Caco-2 (cell line): ENCODE results near the gene C18orf63. TPM values are rescaled to one million over a fixed set of nuclear protein-coding genes. Genes with fewer than 3 reads are reported as not detected.

Source experiments
- BruUV-seq: library from RNA; stranded (reverse); fragments of 400-500 nt; replicated peaks from 2 replicates; lab custom pipeline; 2021; lab: Mats Ljungman, UMichigan
- CTCF ChIA-PET: fragments of 300-600 bp; sonication (Branson Sonifier 250); formaldehyde crosslinking; loops from one replicate; lab custom pipeline; 2022; ENCODE audit warnings: antibody characterized with exemption; lab: Charles Lee
- POLR2A ChIA-PET: fragments of 300-600 bp; sonication (Branson Sonifier 250); formaldehyde crosslinking; loops from one replicate; lab custom pipeline; 2022; ENCODE audit warnings: antibody characterized with exemption; lab: Charles Lee
- DNase-seq, 2 experiments: peaks; one replicate each; pipeline versions ENCODE4 v3.0.0 to v3.0.0-alpha.2; 2020 to 2022
- H3K27me3 ChIP-seq: replicated peaks from 2 replicates; pipeline ENCODE4 v1.6.0; 2011; ENCODE audit warnings: low read length; ENCODE audit not compliant: control insufficient read depth, insufficient read depth
- H3K36me3 ChIP-seq: 2 replicates; pipeline ENCODE4 v1.5.1; 2011; ENCODE audit warnings: low read length; ENCODE audit not compliant: control insufficient read depth, insufficient read depth
- H3K4me1 ChIP-seq: fragments of 250-450 bp; sonication (Bioruptor Pico); 2 replicates; pipeline ENCODE4 v1.5.1; 2020; ENCODE audit warnings: mild to moderate bottlenecking
- H3K4me3 ChIP-seq: 2 replicates; pipeline ENCODE4 v1.5.1; 2011; ENCODE audit warnings: low read depth, mild to moderate bottlenecking, control low read depth, low read length
- H3K9me3 ChIP-seq: fragments of 250-450 bp; sonication (Bioruptor Pico); 2 replicates; pipeline ENCODE4 v1.5.1; 2020; ENCODE audit warnings: mild to moderate bottlenecking, moderate library complexity
- H3K27ac Mint-ChIP-seq: one replicate; pipeline ENCODE4 v1.8.0; 2022; ENCODE audit warnings: mixed read lengths; ENCODE audit not compliant: unreplicated experiment
- H3K27me3 Mint-ChIP-seq: one replicate; pipeline ENCODE4 v1.8.0; 2022; ENCODE audit warnings: mixed read lengths; ENCODE audit not compliant: insufficient read depth, unreplicated experiment
- H3K36me3 Mint-ChIP-seq: one replicate; pipeline ENCODE4 v1.8.0; 2022; ENCODE audit warnings: mild to moderate bottlenecking, mixed read lengths; ENCODE audit not compliant: insufficient read depth, unreplicated experiment
- H3K4me1 Mint-ChIP-seq: one replicate; pipeline ENCODE4 v1.8.0; 2022; ENCODE audit warnings: low read depth, mixed read lengths; ENCODE audit not compliant: unreplicated experiment
- H3K4me3 Mint-ChIP-seq: one replicate; pipeline ENCODE4 v1.8.0; 2022; ENCODE audit warnings: mild to moderate bottlenecking, moderate library complexity, mixed read lengths; ENCODE audit not compliant: unreplicated experiment
- H3K9me3 Mint-ChIP-seq: one replicate; pipeline ENCODE4 v1.8.0; 2022; ENCODE audit warnings: mixed read lengths; ENCODE audit not compliant: unreplicated experiment
- CTCF ChIP-seq, 2 experiments: fragments of 200-600 bp in 1 of 2; IDR thresholded peaks; 1 replicate in 1 of 2; 2 replicates in 1 of 2; pipeline versions ENCODE4 v1.5.1 to v1.8.0; 2011 to 2022; ENCODE audit warnings: antibody characterized with exemption in 1 of 2, control low read depth in 1 of 2, inconsistent platforms in 1 of 2, low read depth in 1 of 2, low read length in 1 of 2, mild to moderate bottlenecking in 1 of 2, moderate library complexity in 1 of 2; ENCODE audit not compliant: insufficient read depth in 1 of 2, severe bottlenecking in 1 of 2, unreplicated experiment in 1 of 2
- intact Hi-C: fragments of 100-400 bp; cut with micrococcal nuclease; formaldehyde crosslinking; loops from one replicate; pipeline ENCODE4 v1.10.0; 2022; ENCODE audit not compliant: unreplicated experiment
- total RNA-seq: library from RNA; stranded (reverse); gene quantifications from 2 replicates; pipeline ENCODE4 v1.2.3, GENCODE V29; 2022

The C18orf63 gene
- total RNA-seq, 1 experiment from 2014 or later = not detected

GRCh38 chr18:74289137-74289536, 26.5 kb upstream of the C18orf63 start:
- intact Hi-C loops = no loop called here
- Histone ChIP-seq H3K4me3 (no peak overlapping the region), H3K9me3 (no peaks in the 10 kb centered on the region), H3K27me3 (no peaks in the 10 kb centered on the region), H3K4me1 (0 out of 2 replicates have a peak, but pooled peaks cover 5% of the 10 kb centered on the region), H3K36me3 (no peaks in the 10 kb centered on the region; the same call in 1 of the 2 replicates)
- Mint-ChIP-seq H3K27me3 (no peaks in the 10 kb centered on the region), H3K4me1 (peaks cover 10% of the 10 kb centered on the region), H3K36me3 (peaks cover 18% of the 10 kb centered on the region), H3K27ac (no peak overlapping the region), H3K4me3 (no peak overlapping the region), H3K9me3 (no peaks in the 10 kb centered on the region)
- no TSS peak for BruUV-seq
- no peak for TF ChIP-seq CTCF (IDR thresholded peaks at IDR 0.05; ENCODE audit: insufficient read depth in 1 of 2, low read depth in 1 of 2, low read length in 1 of 2, severe bottlenecking in 1 of 2, unreplicated experiment in 1 of 2)
- ChIA-PET CTCF (no interaction called here), POLR2A (no interaction called here)
- DNase-seq = no peak

- Histone ChIP-seq H3K36me3 (no peaks in the 10 kb centered on the region; the same call in 1 of the 2 replicates), H3K27me3 (no peaks in the 10 kb centered on the region), H3K4me1 (0 out of 2 replicates have a peak, but pooled peaks cover 5% of the 10 kb centered on the region), H3K9me3 (no peaks in the 10 kb centered on the region), H3K4me3 (no peak overlapping the region)
- Mint-ChIP-seq H3K36me3 (peaks cover 18% of the 10 kb centered on the region), H3K27ac (no peak overlapping the region), H3K27me3 (no peaks in the 10 kb centered on the region), H3K4me1 (peaks cover 10% of the 10 kb centered on the region), H3K4me3 (peak overlapping the region; percentile 78), H3K9me3 (no peaks in the 10 kb centered on the region)
- ChIA-PET POLR2A (no interaction called here), CTCF (interaction anchor here (1.2 kb wide), 1 partner anchor 52 kb away, joined by 3 read pairs; no protein-coding TSS in a partner anchor)
- no TSS peak for BruUV-seq
- no peak for DNase-seq
- intact Hi-C loops = loop anchor here (2.0 kb wide), 1 partner anchor 41 kb away; no protein-coding TSS in a partner anchor
- no peak for TF ChIP-seq CTCF (IDR thresholded peaks at IDR 0.05; ENCODE audit: insufficient read depth in 1 of 2, low read depth in 1 of 2, low read length in 1 of 2, severe bottlenecking in 1 of 2, unreplicated experiment in 1 of 2)
These were observed 25.6 kb upstream of the C18orf63 start for GRCh38 chr18:74290021-74290420.

- ChIA-PET CTCF (interaction anchor here (1.2 kb wide), 1 partner anchor 51 kb away, joined by 3 read pairs; no protein-coding TSS in a partner anchor), POLR2A (no interaction called here)
- TSS peak; percentile 30 for BruUV-seq
- Mint-ChIP-seq H3K27ac (peak overlapping the region; percentile 54), H3K4me3 (peak overlapping the region; percentile 78), H3K4me1 (peaks cover 10% of the 10 kb centered on the region), H3K27me3 (no peaks in the 10 kb centered on the region), H3K36me3 (peaks cover 18% of the 10 kb centered on the region), H3K9me3 (no peaks in the 10 kb centered on the region)
- no peaks in the 10 kb centered on the region; the same call in 1 of the 2 replicates for H3K36me3 ChIP-seq
- peak overlapping the region; percentile 58 for H3K4me3 ChIP-seq
- H3K27me3 ChIP-seq = no peaks in the 10 kb centered on the region
- intact Hi-C loops = loop anchor here (1.0 to 2.0 kb wide), 2 partner anchors 40 to 49 kb away; no protein-coding TSS in a partner anchor
- peak; percentile 70 to 71 for DNase-seq
- H3K9me3 ChIP-seq = no peaks in the 10 kb centered on the region
- H3K4me1 ChIP-seq = 0 out of 2 replicates have a peak, but pooled peaks cover 5% of the 10 kb centered on the region
- peak in 1 of 2 experiments; percentile 58 for TF ChIP-seq CTCF (IDR thresholded peaks at IDR 0.05; ENCODE audit: insufficient read depth in 1 of 2, low read depth in 1 of 2, low read length in 1 of 2, severe bottlenecking in 1 of 2, unreplicated experiment in 1 of 2)
These were observed 24.7 kb upstream of the C18orf63 start for GRCh38 chr18:74290794-74291471.
